Chondrocyte (in vitro differentiated cells): ENCODE results near the gene DNAH3. TPM values are rescaled to one million over a fixed set of nuclear protein-coding genes. Genes with fewer than 3 reads are reported as not detected.
"Not testable (repeated sequence)": the region's sequence is repeated elsewhere in the genome, so short reads cannot be mapped to it uniquely, and the experiment has no call there.

Source experiments
- DNase-seq: peaks from one replicate; pipeline ENCODE4 v3.0.0; 2021; ENCODE audit warnings: mixed read lengths, low spot score
- H3K27ac Mint-ChIP-seq: one replicate; pipeline ENCODE4 v1.8.0; 2021; ENCODE audit warnings: mild to moderate bottlenecking, moderate library complexity, mixed read lengths; ENCODE audit not compliant: unreplicated experiment
- H3K27me3 Mint-ChIP-seq: 2 replicates; pipeline ENCODE4 v1.8.0; 2021; ENCODE audit warnings: low read depth, mixed read lengths
- H3K36me3 Mint-ChIP-seq: 2 replicates; pipeline ENCODE4 v1.8.0; 2021; ENCODE audit warnings: low read depth, mixed read lengths
- H3K4me1 Mint-ChIP-seq: 2 replicates; pipeline ENCODE4 v1.8.0; 2021; ENCODE audit warnings: low read depth, mild to moderate bottlenecking, mixed read lengths
- H3K4me3 Mint-ChIP-seq: one replicate; pipeline ENCODE4 v1.8.0; 2021; ENCODE audit warnings: mild to moderate bottlenecking, moderate library complexity, mixed read lengths; ENCODE audit not compliant: unreplicated experiment
- H3K9me3 Mint-ChIP-seq: 2 replicates; pipeline ENCODE4 v1.8.0; 2021; ENCODE audit warnings: low read depth, mixed read lengths
- CTCF ChIP-seq: fragments of 200-600 bp; sonication (generic); IDR thresholded peaks from 2 replicates; pipeline ENCODE4 v1.5.0; 2021; ENCODE audit warnings: antibody characterized with exemption, mild to moderate bottlenecking, moderate library complexity
- total RNA-seq: library from RNA; stranded (reverse); gene quantifications from 3 replicates; pipeline ENCODE4 v1.2.1, GENCODE V29; 2021

Gene DNAH3
- total RNA-seq, 1 donor from 2014 or later, result not detected

GRCh38 chr16:21064203-21064602 lies 86.4 kb downstream of the DNAH3 start:
- H3K36me3 Mint-ChIP-seq, result peaks cover 1% of the 10 kb centered on the region
- TF ChIP-seq CTCF, result no peak
- H3K4me1 Mint-ChIP-seq, result no peaks in the 10 kb centered on the region
- no peak overlapping the region for H3K4me3 Mint-ChIP-seq
- DNase-seq, result no peak
- no peak overlapping the region for H3K27ac Mint-ChIP-seq
- no peaks in the 10 kb centered on the region for H3K9me3 Mint-ChIP-seq
- peaks cover 8% of the 10 kb centered on the region for H3K27me3 Mint-ChIP-seq

GRCh38 chr16:21063314-21063713 lies 87.3 kb downstream of the DNAH3 start:
- not testable (repeated sequence) for H3K27ac Mint-ChIP-seq, H3K4me1 Mint-ChIP-seq, H3K4me3 Mint-ChIP-seq, H3K9me3 Mint-ChIP-seq, H3K36me3 Mint-ChIP-seq, DNase-seq
- peaks cover 12% of the 10 kb centered on the region for H3K27me3 Mint-ChIP-seq

- TF ChIP-seq CTCF, result no peak
- Mint-ChIP-seq H3K27me3 (peaks cover 26% of the 10 kb centered on the region), H3K4me1 (no peaks in the 10 kb centered on the region), H3K27ac (no peak overlapping the region), H3K9me3 (no peaks in the 10 kb centered on the region), H3K4me3 (no peak overlapping the region), H3K36me3 (peaks cover 1% of the 10 kb centered on the region)
- no peak for DNase-seq
Measured at GRCh38 chr16:21060027-21060510, 90.6 kb downstream of the DNAH3 start.

- Mint-ChIP-seq H3K9me3 (no peaks in the 10 kb centered on the region), H3K27ac (no peak overlapping the region), H3K27me3 (peaks cover 41% of the 10 kb centered on the region), H3K4me1 (no peaks in the 10 kb centered on the region), H3K36me3 (no peaks in the 10 kb centered on the region), H3K4me3 (no peak overlapping the region)
- no peak for TF ChIP-seq CTCF
- no peak for DNase-seq
Measured at GRCh38 chr16:21057875-21058274, 92.8 kb downstream of the DNAH3 start.

- Mint-ChIP-seq H3K36me3 (no peaks in the 10 kb centered on the region), H3K9me3 (no peaks in the 10 kb centered on the region), H3K4me1 (no peaks in the 10 kb centered on the region), H3K4me3 (no peak overlapping the region), H3K27ac (no peak overlapping the region), H3K27me3 (peaks cover 42% of the 10 kb centered on the region)
- DNase-seq, result no peak
- TF ChIP-seq CTCF, result no peak
Measured at GRCh38 chr16:21056396-21056795, 94.2 kb downstream of the DNAH3 start.

GRCh38 chr16:21055738-21056137 lies 94.9 kb downstream of the DNAH3 start:
- DNase-seq, H3K36me3 Mint-ChIP-seq, H3K4me1 Mint-ChIP-seq, H3K27ac Mint-ChIP-seq, H3K4me3 Mint-ChIP-seq, H3K9me3 Mint-ChIP-seq: not testable (repeated sequence)
- peaks cover 48% of the 10 kb centered on the region for H3K27me3 Mint-ChIP-seq
